DND-41 (cell line): ENCODE results near the gene OR2T10.
"Not testable (repeated sequence)": the region's sequence is repeated elsewhere in the genome, so short reads cannot be mapped to it uniquely, and the experiment has no call there.

Experiments
- ATAC-seq: fragments of 200-7000 bp; cut with Tn5 transposase; 3 replicates; pipeline ENCODE4 v1.9.1; 2021; ENCODE audit warnings: low read depth; ENCODE audit not compliant: insufficient read depth
- DNase-seq: peaks from one replicate; pipeline ENCODE4 v3.0.0-alpha.2; 2020
- H2AFZ ChIP-seq: 2 replicates; pipeline ENCODE4 v1.6.0; 2012; ENCODE audit warnings: low read depth, low read length
- H3K27ac ChIP-seq: 2 replicates; pipeline ENCODE4 v1.5.1; 2012; ENCODE audit warnings: low read length, inconsistent platforms
- H3K27me3 ChIP-seq: fragments of 200-600 bp; sonication (generic); 2 replicates; pipeline ENCODE4 v1.6.0; 2012; ENCODE audit warnings: low read length, mild to moderate bottlenecking, inconsistent platforms; ENCODE audit not compliant: insufficient read depth, poor library complexity
- H3K36me3 ChIP-seq: 2 replicates; pipeline ENCODE4 v1.5.1; 2012; ENCODE audit warnings: low read length, inconsistent platforms; ENCODE audit not compliant: insufficient read depth
- H3K4me1 ChIP-seq: 2 replicates; pipeline ENCODE4 v1.5.1; 2012; ENCODE audit warnings: mild to moderate bottlenecking, low read length; ENCODE audit not compliant: insufficient read depth
- H3K4me2 ChIP-seq: 2 replicates; pipeline ENCODE4 v1.6.0; 2012; ENCODE audit warnings: mild to moderate bottlenecking, moderate library complexity, low read length, inconsistent platforms; ENCODE audit not compliant: insufficient read depth
- H3K4me3 ChIP-seq, 2 experiments: fragments of 200-600 bp in 1 of 2; shearing (Covaris generic) in 1 of 2; 2 replicates each; pipeline ENCODE4 v1.5.1; 2012 to 2016; ENCODE audit warnings: inconsistent platforms in 2 of 2, low read length in 2 of 2, mild to moderate bottlenecking in 2 of 2, low read depth in 1 of 2, moderate library complexity in 1 of 2
- H3K79me2 ChIP-seq: 2 replicates; pipeline ENCODE4 v1.6.0; 2012; ENCODE audit warnings: low read length, inconsistent platforms; ENCODE audit not compliant: insufficient read depth
- H3K9ac ChIP-seq: 2 replicates; pipeline ENCODE4 v1.6.0; 2012; ENCODE audit warnings: low read depth, mild to moderate bottlenecking, inconsistent platforms, low read length, moderate library complexity
- H3K9me3 ChIP-seq: 2 replicates; pipeline ENCODE4 v1.5.1; 2012; ENCODE audit warnings: low read length, moderate library complexity, mild to moderate bottlenecking, inconsistent platforms; ENCODE audit not compliant: insufficient read depth, severe bottlenecking
- H4K20me1 ChIP-seq: 2 replicates; pipeline ENCODE4 v1.6.0; 2012; ENCODE audit warnings: low read length; ENCODE audit not compliant: insufficient read depth
- CTCF ChIP-seq: IDR thresholded peaks from 2 replicates; pipeline ENCODE4 v1.5.1; 2012; ENCODE audit warnings: borderline replicate concordance, low read length, moderate library complexity, mild to moderate bottlenecking; ENCODE audit not compliant: poor library complexity, severe bottlenecking; ENCODE audit errors: extremely low read depth
- EZH2 ChIP-seq: IDR thresholded peaks from 3 replicates; pipeline ENCODE4 v1.6.1; 2012; ENCODE audit warnings: borderline replicate concordance, low read depth, mild to moderate bottlenecking, moderate library complexity, low read length, inconsistent platforms; ENCODE audit not compliant: severe bottlenecking

The OR2T10 gene

GRCh38 chr1:248585266-248585665 lies 12.2 kb downstream of the OR2T10 start:
- H3K9me3 ChIP-seq, result no peaks in the 10 kb centered on the region
- H2AFZ ChIP-seq, result no peak overlapping the region
- ATAC-seq (no peak), DNase-seq (no peak)
- H3K4me2 ChIP-seq, result no peak overlapping the region
- H3K36me3 ChIP-seq, result no peaks in the 10 kb centered on the region
- no peak overlapping the region for H3K27ac ChIP-seq
- no peak overlapping the region for H3K9ac ChIP-seq
- H3K4me1 ChIP-seq, result no peaks in the 10 kb centered on the region
- H3K4me3 ChIP-seq, result no peak overlapping the region
- H3K27me3 ChIP-seq, result no peaks in the 10 kb centered on the region
- H3K79me2 ChIP-seq, result no peaks in the 10 kb centered on the region
- no peak for TF ChIP-seq CTCF
- no peak for TF ChIP-seq EZH2
- H4K20me1 ChIP-seq, result no peaks in the 10 kb centered on the region

DNA sequence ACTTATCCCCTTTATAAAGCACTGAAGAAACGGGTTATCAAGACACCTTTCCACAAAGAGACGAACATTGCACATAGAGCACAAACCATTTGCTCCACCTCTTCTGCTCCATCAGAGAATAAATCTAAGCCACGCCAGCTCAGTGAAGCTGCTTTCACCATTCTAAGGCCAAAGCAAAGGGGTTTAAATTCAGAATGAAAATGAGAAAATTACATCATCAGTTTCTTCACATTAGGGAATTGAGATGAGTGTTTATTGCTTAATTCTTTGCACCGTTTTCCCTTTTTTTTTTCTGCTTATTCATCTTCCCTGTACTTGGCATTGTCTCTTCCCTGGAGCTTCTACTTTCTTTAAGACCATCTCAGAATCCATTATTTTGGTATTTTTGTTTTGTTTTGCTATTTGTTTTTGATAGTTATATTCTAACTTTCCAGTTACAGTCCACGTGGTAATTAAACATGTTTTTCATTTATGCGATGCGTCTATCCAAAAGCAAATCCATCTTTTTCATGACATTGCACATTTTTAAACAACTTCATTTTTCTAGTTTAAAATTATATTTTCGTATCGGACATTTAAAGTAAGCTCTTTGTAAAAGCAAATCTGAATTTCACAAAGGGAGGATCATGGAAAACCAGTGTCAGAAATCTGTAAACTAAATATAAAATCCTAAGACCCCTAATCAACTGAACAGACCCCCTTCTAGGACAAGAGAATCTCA lies 21.1 kb downstream of the OR2T10 start:
- Histone ChIP-seq H4K20me1 (no peaks in the 10 kb centered on the region), H3K4me3 (no peak overlapping the region), H3K9me3 (no peaks in the 10 kb centered on the region), H3K4me2 (no peak overlapping the region), H3K79me2 (no peaks in the 10 kb centered on the region), H3K27me3 (no peaks in the 10 kb centered on the region), H2AFZ (no peak overlapping the region), H3K4me1 (no peaks in the 10 kb centered on the region), H3K36me3 (no peaks in the 10 kb centered on the region), H3K9ac (no peak overlapping the region), H3K27ac (no peak overlapping the region)
- TF ChIP-seq EZH2 (no peak), CTCF (no peak)
- ATAC-seq (no peak), DNase-seq (no peak)

DNA sequence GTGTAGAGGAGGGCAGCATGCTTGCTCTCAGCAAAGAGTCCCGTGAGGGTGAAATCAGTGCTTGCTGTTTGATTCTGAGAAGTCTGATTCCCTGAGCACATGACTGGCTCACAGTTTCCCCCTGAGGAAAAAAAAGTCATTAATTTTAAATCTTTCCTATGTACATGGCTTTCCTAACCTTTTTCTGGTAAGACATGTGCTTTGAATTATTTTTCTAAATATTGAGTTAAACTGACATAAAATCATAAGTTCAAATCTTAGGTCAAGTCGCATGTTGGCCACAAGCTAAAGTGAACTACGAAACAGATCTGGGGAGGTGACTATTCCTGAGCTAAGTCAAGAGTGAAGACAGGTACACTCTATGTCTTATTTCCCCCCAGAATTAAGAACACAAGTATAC lies 22.8 kb downstream of the OR2T10 start, which contains the start of gene OR2T34:
OR2T34 (minus strand) TSS at position 101 of the 400 bp plus-strand sequence; CDS start at position 101, 0 bp downstream.
- H3K9me3 ChIP-seq, H2AFZ ChIP-seq, H3K36me3 ChIP-seq, H3K9ac ChIP-seq, H3K79me2 ChIP-seq, H3K4me3 ChIP-seq, DNase-seq, H3K4me1 ChIP-seq, H3K27ac ChIP-seq, H3K27me3 ChIP-seq, ATAC-seq, H4K20me1 ChIP-seq, H3K4me2 ChIP-seq: not testable (repeated sequence)

DNA sequence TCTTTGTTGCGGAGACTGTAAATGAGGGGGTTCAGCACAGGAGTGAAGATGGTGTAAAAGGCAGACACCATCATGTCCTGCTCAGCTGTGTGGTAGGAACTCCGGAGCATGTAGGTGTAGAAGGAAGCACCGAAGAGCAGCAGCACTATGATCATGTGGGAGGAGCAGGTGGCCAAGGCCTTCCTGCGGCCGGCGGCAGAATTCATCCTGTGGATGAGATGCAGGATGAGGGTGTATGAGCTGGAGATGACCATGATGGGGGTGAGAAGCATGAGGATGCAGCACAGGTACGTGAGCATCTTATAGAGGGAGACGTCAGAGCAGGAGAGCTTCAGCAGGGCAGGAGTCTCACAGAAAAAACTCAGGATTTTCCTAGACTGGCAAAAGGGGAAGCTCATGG lies 23.6 kb downstream of the OR2T10 start:
- not testable (repeated sequence) for H3K4me1 ChIP-seq, ATAC-seq, H3K27ac ChIP-seq, H3K27me3 ChIP-seq, H3K79me2 ChIP-seq, H3K4me2 ChIP-seq, H3K9ac ChIP-seq, H3K4me3 ChIP-seq, H3K9me3 ChIP-seq, DNase-seq, H2AFZ ChIP-seq, H3K36me3 ChIP-seq, H4K20me1 ChIP-seq

GRCh38 chr1:248572049-248572448 lies 25.5 kb downstream of the OR2T10 start:
- not testable (repeated sequence) for DNase-seq

DNA sequence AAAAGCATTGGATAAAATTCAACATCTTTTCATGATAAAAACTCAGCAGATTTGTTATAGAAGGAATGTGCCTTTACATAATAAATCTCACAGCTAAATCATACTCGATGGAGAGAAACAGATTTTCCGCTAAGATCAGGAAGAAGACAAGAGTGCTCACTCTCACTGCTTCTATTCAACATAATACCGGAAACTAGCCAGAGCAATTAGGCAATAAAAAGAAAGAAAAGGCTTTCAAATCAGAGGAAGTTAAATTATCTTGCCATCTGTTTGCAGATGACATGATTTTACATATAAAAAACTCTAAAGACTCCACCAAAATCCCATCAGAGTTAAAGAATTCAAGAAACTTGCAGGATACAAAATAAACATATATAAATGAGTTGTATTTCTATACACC lies 26.7 kb downstream of the OR2T10 start:
- not testable (repeated sequence) for H3K9me3 ChIP-seq, H3K27me3 ChIP-seq, H3K27ac ChIP-seq, H3K4me3 ChIP-seq, H3K4me1 ChIP-seq, ATAC-seq, H4K20me1 ChIP-seq, H3K36me3 ChIP-seq, H3K9ac ChIP-seq, H3K79me2 ChIP-seq, H3K4me2 ChIP-seq, DNase-seq, H2AFZ ChIP-seq

More at GRCh38 chr1:248572049-248572448, 25.5 kb downstream of the OR2T10 start:
- H3K9ac ChIP-seq, ATAC-seq, H2AFZ ChIP-seq, H3K27ac ChIP-seq, H3K9me3 ChIP-seq, H3K36me3 ChIP-seq, H4K20me1 ChIP-seq, H3K4me2 ChIP-seq, H3K27me3 ChIP-seq, H3K79me2 ChIP-seq, H3K4me3 ChIP-seq, H3K4me1 ChIP-seq: not testable (repeated sequence)

- H3K4me1 ChIP-seq, result peaks cover 13% of the 10 kb centered on the region; the same call in 1 of the 2 replicates
- not testable (repeated sequence) for H3K36me3 ChIP-seq, ATAC-seq, H3K9me3 ChIP-seq, H3K27ac ChIP-seq, H3K9ac ChIP-seq, H3K79me2 ChIP-seq, DNase-seq, H4K20me1 ChIP-seq, H3K4me2 ChIP-seq, H3K27me3 ChIP-seq, H2AFZ ChIP-seq, H3K4me3 ChIP-seq
These were observed 28.5 kb downstream of the OR2T10 start for GRCh38 chr1:248569049-248569448.
